Mucosa of gallbladder (tissue), 1 donor: Measurements from ENCODE around the gene SERHL2. TPM values are rescaled to one million over a fixed set of nuclear protein-coding genes. Genes with fewer than 3 reads are reported as not detected.
A peak's percentile ranks its signal among the peaks of the same experiment; 100 is the strongest.
"Not testable (repeated sequence)": the region's sequence is repeated elsewhere in the genome, so short reads cannot be mapped to it uniquely, and the experiment has no call there.

Experiments
- DNase-seq: peaks from one replicate; pipeline ENCODE4 v3.0.0-alpha.2; 2020; ENCODE audit warnings: low spot score
- total RNA-seq: library from RNA; stranded (reverse); gene quantifications from one replicate; pipeline ENCODE4 v1.2.1, GENCODE V29; 2021
- donor health status: DM: no; HTN: no; CAD: no.

SERHL2 gene
- 2.9 TPM for total RNA-seq

GRCh38 chr22:42553475-42554361, at the start of gene SERHL2:
Gene SERHL2, plus strand, starts transcription at chr22:42553956. Its CDS starts 65 bp downstream, at chr22:42554021.
- peak; percentile 88 for DNase-seq

GRCh38 chr22:42508327-42508974, 45.3 kb upstream of the SERHL2 start:
- not testable (repeated sequence) for DNase-seq

- DNase-seq, result not testable (repeated sequence)
These were observed 44.8 kb upstream of the SERHL2 start for GRCh38 chr22:42508975-42509364.

GRCh38 chr22:42509548-42509947, 44.2 kb upstream of the SERHL2 start:
- no peak for DNase-seq

DNA sequence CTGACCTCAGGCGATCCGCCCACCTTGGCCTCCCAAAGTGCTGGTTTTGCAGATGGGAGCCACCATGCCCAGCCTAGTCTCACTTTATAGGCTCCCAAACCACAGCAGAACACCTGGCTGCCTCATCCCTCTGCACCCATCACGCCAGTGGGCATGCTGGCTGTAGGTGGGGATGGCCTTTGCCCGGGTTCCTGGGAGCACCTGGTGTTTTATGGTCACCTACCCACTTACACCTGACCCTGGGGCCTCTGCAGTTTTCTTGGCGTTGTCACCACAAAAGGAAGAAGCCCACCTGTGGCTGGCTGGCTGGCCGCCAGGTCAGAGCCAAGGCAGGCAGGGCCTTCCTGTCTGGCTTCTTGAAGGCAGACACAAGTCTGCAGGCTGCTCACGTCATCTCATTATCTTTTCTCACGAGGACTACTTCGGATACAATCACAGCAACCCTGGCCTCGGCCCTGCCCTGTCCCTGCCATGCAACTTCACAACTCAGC, 42.3 kb upstream of the SERHL2 start:
- no peak for DNase-seq

- not testable (repeated sequence) for DNase-seq
These were observed 41.3 kb upstream of the SERHL2 start for GRCh38 chr22:42512273-42512990.

GRCh38 chr22:42514331-42514730, 39.4 kb upstream of the SERHL2 start:
- DNase-seq, result not testable (repeated sequence)

DNA sequence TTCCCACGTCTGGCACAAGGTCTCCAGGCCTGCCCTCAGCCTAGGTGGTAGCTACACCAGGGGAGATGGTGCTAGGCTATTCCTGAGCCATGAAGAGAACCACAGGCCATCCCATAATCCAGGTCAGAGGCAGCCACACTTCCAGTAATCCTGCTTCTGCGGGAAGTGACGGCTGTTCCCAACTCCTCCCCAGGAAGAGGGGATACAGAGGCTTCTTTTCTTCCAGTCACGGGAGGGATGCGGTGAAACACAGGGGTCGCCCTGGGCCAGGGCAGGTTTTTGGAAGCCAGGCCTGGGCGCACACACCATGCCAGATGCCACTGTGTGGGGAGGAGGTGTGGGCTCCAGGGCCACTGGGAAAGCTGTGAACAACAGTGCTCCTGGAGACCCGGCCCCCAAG, 38.5 kb upstream of the SERHL2 start:
- DNase-seq, result not testable (repeated sequence)

DNA sequence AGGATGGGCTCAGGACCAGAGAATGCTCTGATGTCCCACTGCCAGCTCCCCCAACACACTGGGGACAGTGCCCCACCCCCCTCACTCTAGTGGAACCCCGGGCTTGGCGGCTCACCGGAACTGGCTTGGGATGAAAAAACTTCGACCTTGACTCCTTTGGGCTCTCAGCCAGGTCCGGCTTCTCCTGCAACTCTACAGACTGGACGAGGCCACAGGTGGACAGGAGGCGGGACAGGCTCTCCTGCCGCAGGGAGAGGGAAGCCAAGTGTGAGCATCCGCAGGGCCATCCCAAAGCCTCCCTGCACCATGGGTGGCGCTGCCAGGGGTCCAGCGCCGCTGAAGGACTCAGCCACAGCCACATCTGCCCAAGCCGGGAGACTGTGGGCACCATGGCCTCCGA, 37.9 kb upstream of the SERHL2 start:
- DNase-seq, result peak; percentile 34

DNA sequence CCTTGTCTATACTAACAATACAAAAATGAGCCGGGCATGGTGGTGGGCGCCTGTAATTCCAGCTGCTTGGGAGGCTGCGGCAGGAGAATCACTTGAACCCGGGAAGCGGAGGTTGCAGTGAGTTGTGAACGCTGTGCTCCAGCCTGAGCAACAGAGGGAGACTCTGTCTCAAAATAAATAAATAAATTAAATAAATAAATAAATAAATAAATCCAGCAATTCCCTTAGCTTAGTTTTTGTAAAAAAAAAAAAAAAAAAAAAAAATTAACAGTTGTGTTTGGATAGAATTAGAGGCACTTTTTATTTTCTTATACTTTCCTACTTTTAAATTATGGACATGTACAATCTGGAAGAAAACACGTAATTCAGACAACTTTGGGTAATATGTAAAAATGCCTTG, 36.7 kb upstream of the SERHL2 start:
- DNase-seq, result not testable (repeated sequence)

- DNase-seq, result not testable (repeated sequence)
These were observed 34.9 kb upstream of the SERHL2 start for GRCh38 chr22:42518638-42519524.

DNA sequence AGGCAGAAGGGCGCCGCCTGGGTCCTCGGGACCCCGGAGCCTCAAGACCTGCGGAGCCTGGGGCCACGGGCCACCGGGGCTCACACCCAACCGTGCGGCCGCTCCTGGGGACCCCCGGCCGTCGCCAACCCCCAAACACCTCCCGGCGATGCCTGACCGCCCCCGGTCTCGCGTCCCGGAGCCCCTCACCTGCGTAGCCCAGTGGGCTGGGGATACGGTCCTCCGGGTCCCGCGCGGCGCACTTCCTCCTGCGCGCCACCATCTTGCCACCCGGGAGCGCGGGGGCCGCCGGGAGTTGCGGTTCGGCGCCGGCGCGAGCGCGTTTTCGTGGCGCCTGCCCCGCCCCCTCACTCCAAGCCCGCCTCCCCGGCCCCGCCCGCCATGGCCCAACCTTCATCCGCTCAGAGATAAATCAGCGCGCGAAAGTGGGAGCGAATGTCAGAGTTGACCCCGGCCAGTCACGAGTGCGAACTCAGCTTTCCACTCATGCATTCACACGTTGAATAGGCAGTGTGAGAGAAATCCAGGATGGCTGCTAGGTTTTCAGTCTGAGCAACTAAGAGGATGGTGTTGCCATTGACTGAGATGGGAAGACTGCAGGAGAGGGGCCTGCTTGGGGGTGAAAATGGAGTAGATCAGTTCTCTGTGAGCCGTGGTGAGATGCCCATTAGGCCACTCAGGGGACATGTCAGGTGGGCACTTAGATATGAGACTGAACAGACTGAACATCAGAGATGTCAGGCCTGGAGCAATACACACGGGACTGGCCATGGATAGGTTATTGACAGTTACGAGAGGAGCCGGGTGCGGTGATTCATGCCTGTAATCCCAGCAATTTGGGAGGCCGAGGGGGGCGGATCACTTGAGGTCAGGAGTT, 34.0 kb upstream of the SERHL2 start, which contains the start of gene RRP7A:
RRP7A (minus strand) TSS at position 272 of the 877 bp plus-strand sequence; CDS start at position 262, 10 bp downstream.
- peak; percentile 79 for DNase-seq

GRCh38 chr22:42521228-42521546, 32.6 kb upstream of the SERHL2 start:
- DNase-seq, result no peak

- DNase-seq, result no peak
These were observed 31.2 kb upstream of the SERHL2 start for GRCh38 chr22:42522546-42522945.

DNA sequence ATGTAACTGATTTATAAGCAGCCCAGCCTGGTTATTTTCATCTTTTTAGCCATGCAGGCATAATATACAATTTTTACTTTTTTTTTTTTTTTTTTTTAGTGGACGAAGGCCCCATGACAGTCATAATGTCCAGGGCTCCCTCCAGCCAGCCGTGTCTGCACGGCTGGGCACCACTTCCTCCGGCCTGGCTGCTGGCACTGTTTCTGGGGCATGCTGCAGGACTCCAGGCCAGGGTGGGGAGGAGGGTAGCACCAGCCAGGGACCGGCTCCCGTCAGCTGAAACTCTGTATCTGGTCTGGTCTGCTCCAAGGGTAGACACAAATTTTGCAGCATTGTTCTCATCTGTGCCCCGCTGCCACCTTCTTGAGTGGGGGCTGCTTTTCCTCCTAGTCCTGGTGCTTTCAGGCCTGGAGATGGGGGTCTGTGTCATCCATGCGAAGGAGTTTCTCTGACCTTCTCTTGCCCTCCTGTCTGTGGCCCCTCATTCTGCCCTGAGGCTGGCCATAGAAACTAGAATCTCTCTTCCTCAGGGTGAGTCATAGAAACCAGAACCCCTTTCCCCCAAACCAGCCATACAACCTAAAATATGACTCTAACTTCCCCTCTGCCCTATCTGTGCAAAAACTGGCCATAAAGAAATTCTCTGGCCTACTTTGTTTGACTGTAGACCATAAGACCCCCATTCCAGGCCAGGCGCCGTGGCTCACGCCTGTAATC, 25.0 kb upstream of the SERHL2 start:
- no peak for DNase-seq

GRCh38 chr22:42529435-42529834, 24.3 kb upstream of the SERHL2 start:
- not testable (repeated sequence) for DNase-seq

DNA sequence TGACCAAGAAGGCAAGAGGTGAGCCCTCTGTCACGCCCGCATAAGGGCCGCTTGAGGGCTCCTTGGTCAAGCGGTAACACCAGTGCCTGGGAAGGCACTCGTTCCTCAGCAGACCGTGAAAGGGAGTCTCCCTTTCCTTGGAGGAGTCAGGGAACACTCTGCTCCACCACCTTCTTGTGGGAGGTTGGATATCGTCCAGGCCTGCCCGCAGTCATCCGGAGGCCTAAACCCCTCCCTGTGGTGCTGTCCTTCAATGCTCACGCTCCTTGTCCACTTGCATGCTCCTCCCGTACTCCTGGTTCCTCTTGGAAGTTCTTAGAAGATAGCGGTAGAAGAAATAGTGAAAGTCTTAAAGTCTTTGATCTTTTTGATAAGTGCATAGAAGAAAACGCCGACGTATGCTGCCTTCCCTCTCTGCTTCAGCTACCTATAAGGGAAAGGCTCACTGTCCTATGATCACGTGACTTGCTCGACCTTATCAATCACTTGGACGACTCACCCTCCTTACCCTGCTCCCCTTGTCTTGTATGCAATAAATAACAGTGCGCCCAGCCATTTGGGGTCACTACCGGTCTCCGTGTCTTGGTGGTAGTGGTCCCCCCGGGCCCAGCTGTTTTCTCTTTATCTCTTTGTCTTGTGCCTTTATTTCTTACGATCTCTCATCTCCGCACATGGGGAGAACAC, 22.2 kb upstream of the SERHL2 start:
- not testable (repeated sequence) for DNase-seq

- DNase-seq, result no peak
These were observed 20.1 kb upstream of the SERHL2 start for GRCh38 chr22:42533638-42533977.
